GM10847 (cell line): ENCODE data around the gene NAB2.

Experiments
- POLR2A ChIP-seq: IDR thresholded peaks from 2 replicates; pipeline ENCODE4 v1.6.1; 2011; ENCODE audit not compliant: insufficient read length; ENCODE audit errors: extremely low read depth

NAB2 gene

GRCh38 chr12:57131896-57132744 lies 43.2 kb downstream of the NAB2 start:
- TF ChIP-seq POLR2A = no peak

DNA sequence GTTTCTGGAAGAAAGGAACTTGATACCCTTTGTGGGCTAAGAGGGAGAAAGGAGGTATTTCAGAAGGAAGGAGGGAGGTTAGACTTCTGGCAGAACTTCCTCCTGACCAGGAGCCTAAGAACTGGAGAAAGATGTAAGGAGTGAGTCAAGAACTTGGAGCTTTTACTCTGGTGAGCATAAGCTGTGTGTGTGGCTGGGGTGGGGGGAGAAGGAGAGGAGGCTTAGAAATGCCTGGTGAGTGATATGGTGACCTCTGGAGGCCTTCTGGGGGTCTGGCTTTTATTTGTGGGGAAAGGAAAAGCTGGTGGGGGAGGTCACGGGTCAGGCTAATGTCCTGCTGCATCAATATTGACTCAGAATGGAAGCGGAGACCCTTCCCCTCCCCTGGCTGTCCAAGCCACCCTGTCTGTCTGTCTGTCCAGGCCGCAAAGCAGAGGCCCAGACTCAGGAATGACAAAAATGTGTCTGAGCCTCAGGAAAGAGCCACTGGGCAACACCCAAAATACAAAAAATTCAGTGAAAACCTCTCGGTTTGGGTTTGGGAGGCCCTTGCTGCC lies 44.2 kb downstream of the NAB2 start:
- TF ChIP-seq POLR2A = no peak

GRCh38 chr12:57133916-57134315 lies 45.0 kb downstream of the NAB2 start:
- TF ChIP-seq POLR2A = no peak

DNA sequence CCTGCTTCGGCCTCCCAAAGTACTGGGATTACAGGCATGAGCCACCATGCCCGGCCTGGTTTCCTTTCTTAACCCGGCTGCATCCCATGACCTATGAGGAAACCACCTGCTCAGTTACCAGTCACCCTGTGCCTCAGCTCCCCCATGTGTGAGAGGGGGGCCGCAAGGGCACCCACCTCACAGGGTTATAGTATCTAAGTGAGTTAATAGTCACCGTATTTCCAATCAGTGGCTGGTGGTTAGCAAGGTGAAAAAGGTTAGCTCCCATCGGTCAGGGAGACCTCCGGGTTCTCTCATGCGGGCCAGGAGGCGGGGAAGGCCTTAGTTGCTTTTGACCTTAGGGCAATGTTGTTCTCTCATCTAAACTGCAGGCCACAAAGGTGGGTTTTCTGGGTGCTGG lies 46.0 kb downstream of the NAB2 start:
- TF ChIP-seq POLR2A = no peak

DNA sequence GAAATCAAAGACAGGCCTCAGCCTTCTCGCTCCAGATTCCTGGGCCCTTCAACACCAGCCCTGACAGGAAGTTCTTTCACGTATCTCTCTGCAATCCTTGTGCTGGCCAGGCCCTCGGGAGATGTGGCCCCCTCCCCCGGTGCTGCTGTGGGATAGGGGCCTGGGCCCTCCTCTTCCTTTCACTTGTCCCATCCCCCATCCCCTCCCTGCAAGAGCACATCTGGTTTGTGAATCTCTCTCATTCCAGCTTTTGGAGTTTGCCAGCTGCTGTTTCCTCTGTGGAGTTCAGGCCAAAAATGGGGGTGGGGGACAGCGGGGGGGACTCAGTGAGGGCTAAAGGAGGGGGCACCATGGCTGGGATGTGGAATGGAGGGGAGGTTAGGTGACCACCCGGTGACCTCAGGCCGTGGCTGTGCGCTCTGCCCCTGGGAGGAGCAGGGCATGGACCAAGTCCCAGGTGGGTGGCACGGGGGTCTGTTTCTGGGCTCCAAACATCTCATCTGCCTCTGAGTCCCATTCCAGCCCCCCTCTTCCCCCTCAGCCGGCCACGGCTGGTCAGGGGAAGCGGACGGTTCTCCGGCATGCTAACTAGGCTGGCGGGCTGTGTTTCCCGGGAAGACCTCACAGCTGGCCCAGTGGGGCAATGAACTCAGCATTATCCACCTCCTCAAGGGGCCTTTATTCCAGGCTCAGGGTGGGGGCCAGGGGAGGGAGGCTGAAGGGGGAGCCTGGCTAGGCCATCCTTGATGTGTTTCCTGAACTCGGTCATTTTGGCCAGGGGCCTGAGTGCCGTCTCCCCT lies 46.8 kb downstream of the NAB2 start:
- TF ChIP-seq POLR2A = no peak

- no peak for TF ChIP-seq POLR2A
These were observed 49.8 kb downstream of the NAB2 start for GRCh38 chr12:57138526-57139272.

- no peak for TF ChIP-seq POLR2A
These were observed 51.1 kb downstream of the NAB2 start for GRCh38 chr12:57139796-57140649.

DNA sequence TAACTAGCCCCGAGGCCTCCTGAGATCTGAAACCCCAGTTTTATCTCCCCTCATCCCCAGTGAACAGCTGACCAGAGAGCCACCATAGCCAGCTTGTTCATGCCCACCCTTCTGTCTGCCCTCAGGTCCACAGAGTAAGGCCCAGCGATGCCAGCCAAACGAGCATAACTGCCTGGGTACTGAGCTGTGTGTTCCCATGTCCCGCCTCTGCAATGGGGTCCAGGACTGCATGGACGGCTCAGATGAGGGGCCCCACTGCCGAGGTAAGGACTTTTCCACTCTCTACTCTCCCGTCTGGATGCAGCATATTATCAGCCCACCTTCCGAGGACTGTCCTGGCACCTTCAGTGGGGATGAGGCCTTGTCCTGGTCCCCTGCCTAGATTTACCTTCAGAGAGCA lies 52.3 kb downstream of the NAB2 start:
- TF ChIP-seq POLR2A = no peak

DNA sequence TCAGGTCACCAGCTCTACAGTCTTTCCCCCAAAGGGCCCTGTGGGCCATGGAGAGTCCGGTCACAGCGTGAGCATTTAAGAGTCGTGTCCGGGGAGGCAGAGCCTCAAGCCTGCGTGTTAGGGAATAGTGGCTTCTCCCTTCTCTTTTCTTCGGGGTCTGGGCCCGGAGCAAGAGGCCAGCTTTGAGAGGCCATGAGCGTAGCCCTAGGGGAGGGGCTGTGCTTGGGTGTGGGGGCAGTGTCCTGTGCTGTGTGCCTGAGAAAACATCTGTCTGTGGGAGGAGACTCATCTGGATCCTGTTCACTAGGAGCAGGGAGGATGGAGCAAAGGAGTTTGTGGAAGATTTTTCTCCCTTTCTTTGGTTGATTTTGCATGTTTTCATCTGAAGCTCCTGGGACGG lies 53.2 kb downstream of the NAB2 start:
- no peak for TF ChIP-seq POLR2A

DNA sequence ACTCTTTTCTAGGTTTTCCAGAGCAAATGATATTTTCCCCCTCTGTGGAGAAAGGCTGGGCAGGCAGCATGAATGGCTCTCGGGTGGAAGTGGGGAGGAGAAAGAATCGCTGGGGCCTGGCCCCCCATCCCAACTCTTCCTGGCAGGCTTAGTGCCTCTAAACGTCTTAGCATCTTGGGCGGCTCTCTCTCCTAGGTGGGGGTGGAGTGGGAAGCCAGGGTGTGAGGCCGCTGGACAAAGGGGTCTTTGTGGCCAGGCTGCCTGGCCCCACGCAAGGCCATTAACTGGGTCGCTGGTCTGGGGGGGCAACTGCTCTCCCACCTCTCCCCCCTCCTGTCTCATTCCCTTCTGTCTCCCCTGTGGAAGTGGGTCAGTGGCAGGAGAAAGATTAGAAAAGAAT lies 53.8 kb downstream of the NAB2 start:
- no peak for TF ChIP-seq POLR2A

GRCh38 chr12:57143454-57143853 lies 54.5 kb downstream of the NAB2 start:
- no peak for TF ChIP-seq POLR2A
